HG03342 (cell line): ENCODE data around the gene MGMT.

Experiments used
- ATAC-seq: cut with Tn5 transposase; IDR thresholded peaks from one replicate; pipeline ENCODE4 v1.9.1; 2021; ENCODE audit warnings: mild to moderate bottlenecking, moderate library complexity; ENCODE audit not compliant: unreplicated experiment

MGMT gene

DNA sequence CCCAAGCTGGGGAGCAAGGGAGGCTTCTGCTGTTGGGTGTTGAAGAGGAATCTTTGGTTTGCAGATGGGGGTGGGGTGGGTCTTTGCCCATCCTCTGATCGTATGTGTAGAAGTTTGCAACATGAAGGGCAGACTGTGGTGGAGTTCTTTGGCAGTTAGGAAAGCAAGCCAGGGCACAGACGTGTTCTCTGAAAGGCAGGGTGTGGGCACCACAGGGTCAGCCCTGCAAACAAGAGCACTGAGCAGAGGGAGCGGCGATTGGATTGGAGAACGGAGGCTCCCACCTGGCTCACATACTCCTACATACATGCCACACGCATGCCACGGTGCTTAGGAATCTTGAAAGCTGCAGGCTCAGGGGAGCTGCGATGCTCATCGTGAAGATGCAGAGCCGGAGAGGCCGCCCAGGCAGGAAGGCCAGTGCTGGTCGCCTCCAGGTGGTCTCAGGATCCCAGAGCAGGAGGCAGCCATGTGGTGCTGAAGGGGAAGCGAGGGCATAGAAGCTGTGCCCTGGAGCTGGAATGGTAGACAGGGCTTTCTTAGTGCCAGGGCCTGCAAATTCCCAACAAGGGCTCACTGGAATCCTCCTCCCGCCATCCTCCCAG, 149.0 kb downstream of the MGMT start:
- ATAC-seq, result no peak

DNA sequence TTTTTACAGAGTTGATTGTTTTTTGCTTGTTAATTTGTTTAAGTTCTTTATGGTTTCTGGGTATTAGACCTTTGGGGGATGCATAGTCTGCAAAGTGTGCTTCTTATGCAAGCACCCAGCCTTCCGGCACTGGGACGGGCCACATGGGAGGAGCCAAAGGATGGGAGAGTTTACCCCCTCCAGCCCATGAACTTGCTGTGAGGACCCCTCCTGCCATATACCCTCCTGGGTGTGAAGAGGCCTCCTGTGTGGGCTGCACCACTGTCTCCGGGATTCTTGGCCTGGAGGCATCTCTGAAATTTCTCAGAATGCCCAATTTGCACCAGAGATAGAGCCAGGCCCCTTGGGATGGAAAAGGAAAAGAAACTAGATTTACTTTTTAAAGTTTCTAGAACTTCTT, 150.7 kb downstream of the MGMT start:
- ATAC-seq, result no peak

DNA sequence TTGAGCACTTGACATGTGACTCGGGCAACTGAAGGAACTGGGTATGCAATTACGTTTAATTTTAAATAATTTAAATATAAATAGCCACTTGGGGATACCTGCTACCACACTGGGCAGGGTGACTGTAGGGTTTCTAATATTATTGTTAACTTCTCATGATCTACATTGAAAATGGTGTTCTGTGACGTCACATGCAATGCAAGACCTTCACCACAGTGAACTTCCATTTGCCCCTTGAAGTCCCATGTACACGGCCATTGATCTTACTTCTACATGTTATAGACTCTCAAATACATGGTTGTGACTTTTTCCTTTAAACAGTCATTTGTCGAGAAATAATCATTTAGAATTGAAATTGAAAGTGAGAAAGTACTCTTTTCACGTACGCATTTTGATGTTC, 154.0 kb downstream of the MGMT start:
- ATAC-seq, result no peak

DNA sequence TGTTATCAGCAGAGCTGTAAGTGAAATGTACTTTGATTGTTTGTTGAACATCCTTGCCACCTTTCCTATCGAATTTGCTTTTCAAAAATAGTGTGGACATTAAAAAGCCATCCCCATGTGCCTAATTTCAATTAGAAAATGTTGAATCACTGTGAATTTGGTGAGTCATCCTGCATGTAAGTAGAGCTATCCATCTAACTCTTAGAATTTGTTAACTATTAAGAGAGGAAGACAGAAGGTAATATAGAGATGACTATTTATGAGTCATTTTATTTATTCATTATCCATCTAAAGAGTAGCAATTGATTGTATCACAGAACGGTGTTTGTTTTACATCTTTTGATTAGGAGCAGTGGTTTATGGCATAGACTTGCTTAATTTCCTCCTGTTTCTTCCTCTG, 154.7 kb downstream of the MGMT start:
- ATAC-seq, result no peak

DNA sequence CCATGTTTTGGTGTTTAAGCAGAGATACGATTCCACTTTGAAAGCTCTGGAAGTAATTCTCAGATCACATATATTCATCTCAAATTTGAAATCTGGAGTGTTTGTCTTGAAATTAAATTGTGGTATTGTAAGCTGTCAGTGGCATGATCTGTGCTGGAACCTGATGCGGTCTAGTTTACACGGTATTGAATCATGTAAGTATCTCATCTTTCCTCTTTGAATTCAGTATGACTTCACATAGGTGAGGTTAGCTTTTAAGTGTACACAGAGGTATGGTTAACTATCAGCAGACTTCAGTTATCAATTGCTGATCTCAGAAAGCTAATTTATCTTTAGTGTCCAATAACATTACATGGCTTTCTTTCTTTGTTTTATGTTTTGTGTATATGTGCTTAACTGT, 155.2 kb downstream of the MGMT start:
- no peak for ATAC-seq

DNA sequence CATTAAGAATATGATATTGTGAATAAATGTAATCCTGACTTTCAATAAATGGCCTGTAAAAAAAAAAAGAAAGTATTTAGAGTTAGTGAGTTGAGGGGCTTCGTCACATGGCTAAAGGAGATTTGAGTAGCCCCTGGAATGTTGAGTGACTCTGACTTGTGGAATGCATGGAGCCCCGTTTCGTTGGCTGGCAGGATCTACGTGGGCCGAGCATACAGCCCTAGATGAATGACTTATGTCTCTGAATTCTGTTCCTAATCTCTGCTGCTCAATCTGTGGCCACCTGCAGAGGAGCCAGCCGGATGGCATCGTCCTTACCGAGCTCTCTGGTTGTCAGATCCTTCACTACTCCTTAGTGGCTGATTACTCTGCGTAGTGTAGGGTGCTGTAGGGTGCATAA, 155.7 kb downstream of the MGMT start:
- no peak for ATAC-seq

DNA sequence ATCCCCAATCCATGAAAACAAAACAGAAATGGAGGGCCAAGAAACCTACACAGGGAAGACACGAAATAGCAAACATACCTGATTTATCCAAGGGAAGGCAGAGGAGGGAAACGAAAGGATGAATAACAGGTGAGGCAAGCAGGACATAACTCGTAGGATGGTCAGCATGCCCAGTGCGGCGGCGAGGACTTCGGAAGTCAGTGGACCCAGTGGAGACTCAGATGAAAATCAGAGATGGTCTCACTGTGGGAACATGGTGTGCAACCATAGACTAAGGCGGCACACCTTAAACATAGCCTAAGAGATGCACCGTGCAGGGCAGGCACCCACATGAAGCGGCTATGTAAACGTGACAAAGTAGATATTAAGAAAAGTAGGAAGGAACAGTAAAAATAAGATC, 157.5 kb downstream of the MGMT start:
- ATAC-seq, result no peak

DNA sequence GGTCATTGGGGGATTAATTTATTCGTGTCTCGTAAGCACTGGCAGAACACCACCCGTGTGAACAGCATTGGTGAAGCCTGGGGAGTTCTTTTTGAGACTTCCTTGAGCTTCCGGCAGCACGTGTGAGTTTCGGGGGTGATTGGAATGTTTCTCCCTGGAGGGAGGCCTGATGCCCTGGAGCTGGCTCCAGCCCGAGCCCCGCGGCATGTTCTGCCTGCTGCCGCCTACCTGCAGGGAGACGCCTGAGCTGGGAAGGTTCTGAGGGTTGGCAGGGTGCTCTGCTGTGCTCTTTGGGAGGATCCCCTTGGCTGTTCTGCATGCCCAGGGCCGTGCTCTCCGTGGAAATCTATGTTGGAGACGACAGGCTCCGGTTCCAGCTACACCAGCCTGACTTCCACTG, 159.3 kb downstream of the MGMT start:
- ATAC-seq, result no peak

DNA sequence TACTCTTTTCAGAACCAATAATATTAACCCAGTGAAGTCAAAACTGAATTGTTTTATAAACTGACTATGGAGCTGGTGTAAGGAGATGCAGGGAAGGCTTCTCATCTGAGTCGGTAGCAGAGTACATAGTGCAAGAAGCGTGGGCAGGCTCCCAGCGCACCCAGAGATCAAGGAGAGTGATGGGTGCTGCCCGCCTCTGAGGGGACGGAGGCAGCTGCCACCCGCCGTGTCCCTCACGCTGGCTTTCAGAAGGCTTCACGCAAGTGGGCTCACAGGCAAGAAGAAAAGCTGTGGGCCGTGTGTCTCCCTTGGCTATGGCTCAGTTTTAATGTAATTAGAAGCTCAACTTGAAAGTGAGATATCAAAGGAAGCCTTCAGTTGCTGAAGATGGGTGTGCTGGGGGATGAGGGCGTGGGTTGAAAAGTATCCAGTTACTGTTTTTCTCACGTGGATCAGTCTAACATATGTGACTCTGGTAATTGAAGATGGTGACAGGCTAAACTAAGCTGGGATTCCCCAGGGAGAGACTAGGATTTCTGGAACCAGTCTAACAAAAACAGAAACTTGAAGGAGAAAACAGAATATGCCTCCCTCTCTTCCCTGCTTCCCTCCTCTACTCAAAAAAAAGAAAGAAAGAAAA, 159.9 kb downstream of the MGMT start:
- ATAC-seq, result no peak

DNA sequence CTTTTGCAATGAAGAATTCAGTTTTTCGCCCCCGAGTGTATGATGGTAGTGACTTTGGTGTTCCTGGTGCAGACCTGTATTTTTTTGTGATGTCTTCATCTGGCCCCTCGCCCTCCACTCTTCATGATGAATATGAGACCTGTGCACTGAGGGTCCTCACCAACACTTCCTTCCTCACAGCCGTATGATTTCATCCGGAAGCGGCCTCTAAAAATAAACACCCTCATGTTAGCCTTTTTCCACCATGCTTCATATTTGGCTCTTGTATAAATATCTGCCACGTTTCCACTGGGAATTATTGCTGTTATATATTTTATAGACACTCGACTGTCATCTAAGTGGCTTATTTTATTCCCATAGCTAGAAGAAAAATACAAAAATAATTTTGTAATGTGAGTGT, 160.4 kb downstream of the MGMT start:
- no peak for ATAC-seq

DNA sequence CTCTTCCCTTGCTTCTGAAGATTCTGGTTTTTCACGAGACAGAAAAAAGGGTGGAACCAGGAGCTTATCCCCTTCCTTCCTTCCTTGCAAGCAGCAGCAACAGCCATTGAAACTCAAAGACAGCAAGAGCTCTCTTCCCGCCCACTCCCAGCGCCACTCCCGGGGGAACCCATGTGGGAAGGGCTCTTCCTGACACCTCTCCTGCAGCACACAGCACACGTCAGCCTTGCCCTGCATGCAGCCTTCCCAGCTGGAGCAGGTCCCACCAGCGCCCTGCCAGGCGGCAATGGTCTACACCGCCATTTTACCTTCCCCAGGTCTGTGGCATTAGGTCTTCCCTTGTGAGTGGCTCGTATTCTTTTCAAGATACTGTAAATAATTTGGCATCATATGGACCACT, 161.8 kb downstream of the MGMT start:
- ATAC-seq, result no peak

DNA sequence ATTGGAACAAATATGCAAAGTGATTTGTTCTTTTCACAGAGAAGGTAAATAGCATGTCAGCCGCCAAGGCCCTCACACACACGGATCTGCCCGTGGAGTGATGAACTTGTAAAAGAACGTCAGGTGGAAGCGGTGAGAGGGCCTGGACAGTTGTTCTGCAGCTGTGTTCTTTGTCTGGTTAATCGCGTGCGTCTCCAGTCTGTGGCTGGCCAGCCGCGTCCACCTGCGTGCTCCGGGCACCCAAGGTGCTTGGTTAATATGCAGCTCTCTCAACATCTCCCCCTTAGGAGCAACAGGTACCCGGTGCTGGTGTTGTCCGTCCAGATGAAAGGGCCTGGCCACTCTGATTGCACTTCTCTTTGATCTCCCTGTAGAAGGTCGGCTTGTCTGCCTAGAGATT, 162.9 kb downstream of the MGMT start:
- no peak for ATAC-seq

DNA sequence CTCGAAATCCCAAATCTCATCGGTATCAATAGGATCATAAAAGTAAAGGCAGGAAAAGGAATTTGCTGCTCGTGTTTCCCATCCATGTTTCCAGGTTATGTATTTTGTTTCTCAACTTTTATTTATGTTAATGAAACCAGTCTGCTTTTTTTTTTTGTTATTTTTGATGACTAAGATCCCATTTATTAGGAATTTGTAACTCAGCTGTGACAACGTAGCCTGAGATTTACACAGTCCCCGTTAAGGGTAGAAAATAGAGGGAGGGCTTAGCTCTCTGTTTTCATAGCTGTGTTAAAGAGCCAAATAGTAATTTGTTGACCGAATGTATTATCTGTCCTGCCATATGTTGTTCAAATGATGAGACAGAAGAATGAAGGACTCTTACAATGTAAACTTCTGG, 164.0 kb downstream of the MGMT start:
- ATAC-seq, result no peak

DNA sequence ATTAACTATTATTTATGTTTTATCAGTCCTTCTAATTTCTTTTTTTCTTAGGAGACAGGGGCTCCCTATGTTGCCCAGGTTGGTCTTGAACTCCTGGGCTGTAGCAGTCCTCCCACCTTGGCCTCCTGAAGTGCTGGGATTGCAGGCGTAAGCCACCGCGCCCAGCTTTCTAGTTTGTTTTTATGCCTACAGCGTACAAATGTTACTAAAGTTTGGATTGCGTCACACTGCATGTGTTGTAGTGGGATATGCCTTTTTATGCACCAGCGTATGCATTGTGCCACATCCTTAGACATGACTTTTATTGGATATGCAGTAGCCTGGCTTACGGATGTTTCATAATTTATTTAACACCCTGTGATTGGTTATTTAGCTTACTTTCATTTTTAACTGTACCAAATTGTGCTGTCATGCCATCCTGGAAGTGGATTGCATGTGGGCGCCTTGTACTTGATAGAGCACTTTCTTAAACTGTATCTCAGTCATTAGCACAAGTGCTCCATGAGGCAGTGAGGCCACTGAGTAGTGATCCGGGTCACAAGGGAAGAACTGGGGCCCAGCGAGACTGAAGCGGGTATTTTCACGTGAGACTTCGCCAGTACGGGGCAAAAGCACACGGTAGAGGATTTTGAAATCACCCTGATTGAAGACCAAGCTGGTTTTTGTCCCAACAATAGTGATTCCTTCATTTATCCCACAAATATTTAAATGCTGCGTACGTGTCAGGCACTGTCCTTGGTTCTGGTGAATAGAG, 165.0 kb downstream of the MGMT start:
- no peak for ATAC-seq

DNA sequence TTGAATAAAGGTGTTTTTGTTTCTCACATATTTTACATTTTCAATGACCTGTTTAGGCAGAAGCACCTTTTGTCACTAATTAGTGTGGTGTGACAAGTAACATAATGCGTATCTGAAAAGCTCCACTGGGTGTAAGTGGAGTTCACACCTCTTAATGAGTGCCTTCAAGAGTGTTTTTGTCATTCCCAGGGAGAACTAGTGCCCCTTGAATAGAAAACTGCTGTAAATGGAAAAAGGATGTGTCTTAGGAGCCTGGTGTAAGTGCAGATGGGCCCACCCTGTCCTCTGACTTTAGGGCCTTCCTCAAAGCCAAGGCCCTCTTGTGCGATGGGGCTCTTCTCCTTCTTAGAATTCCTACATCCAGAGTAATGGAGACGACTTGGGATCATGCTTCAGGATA, 170.0 kb downstream of the MGMT start:
- no peak for ATAC-seq

DNA sequence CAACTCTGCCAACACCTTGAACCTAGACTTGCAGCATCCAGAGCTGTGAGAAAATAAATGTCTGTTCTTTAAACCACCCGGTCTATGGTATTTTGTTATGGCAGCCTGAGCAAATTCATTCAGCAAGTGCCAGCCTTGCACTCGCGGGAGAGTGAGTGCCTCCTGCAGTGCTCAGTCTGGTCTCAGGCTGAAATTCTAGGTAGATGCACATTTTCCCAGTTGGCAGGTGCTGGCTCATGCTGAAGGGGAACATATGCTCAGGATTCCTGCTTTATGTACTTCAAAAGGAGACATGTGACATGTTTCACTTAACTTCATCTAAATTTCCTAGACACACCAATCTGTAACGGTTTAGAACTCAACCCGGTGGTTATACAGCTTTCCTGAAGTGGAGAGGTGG, 170.8 kb downstream of the MGMT start:
- ATAC-seq, result no peak

DNA sequence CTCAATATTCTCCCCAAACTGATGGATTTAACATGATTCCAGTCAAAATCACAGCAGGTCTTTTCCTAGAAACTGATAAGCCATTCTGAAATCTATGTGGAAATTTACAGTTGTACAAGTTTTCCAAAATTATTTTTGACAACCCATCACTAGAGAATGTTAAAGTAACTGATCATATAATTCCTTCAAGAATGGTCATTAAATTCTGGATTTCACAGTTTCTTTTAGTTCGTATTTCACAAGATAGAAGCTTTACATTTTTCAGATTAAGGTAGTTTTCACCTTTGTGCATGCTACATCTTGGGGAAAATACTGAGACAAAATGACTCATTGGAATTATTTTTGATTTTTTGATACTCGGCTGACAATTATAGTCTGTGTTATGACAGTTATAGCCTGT, 174.3 kb downstream of the MGMT start:
- no peak for ATAC-seq

DNA sequence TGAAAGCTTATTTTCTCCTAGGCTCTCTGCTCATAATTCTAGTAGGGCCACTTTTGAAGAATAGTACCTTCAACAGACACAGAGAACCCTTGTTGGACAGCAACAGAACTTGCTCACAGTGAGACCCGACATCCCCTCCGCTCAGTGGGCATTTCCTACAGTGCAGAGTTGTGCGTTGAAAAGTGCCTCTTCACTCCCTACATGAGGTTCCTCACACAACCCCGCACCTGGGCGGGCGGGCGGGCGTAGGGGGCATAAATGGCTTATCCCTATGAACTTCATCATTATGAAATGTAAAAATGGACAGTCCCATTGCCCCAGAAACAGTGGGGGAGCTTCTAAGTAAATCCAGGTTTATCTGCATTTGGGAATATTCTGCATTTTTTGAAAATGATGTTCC, 174.9 kb downstream of the MGMT start:
- no peak for ATAC-seq

DNA sequence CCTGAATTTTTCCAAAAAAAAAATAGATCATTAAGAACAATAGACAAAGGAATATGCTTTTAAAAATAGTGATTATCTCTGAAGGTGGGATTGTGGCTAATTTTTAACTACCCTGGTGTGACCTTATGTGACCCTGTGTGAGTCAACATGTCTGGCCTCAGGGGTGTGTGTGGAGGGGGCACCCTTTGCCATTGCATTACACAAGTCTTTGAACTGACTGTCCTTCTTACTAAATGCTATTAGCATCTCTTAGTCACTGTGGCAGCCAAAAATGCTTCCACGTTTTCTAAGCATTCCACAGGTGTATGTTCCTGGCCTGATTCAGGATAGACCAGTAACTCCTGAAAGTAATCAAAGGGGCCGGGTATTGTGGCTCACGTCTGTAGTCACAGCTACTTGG, 175.4 kb downstream of the MGMT start:
- ATAC-seq, result no peak

DNA sequence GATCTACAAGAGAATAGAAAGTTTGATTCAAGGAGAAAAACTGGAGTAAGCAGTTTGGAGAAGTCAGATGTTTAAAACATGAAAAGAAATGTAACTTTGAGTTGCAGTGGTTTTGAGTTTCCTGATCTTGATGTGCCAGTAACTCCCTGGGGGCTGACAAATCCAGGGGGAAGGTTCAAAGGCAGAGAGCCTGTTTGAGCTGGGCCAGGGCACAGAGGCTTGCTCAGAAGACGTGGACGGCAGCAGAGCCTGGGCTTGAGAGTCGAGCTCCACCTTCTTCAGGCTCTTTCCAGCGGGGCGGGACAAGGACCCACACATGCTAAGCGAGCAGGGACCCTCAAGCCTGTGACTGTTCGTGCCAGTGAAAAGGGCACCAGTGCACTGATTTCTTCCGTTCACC, 176.2 kb downstream of the MGMT start:
- ATAC-seq, result no peak

DNA sequence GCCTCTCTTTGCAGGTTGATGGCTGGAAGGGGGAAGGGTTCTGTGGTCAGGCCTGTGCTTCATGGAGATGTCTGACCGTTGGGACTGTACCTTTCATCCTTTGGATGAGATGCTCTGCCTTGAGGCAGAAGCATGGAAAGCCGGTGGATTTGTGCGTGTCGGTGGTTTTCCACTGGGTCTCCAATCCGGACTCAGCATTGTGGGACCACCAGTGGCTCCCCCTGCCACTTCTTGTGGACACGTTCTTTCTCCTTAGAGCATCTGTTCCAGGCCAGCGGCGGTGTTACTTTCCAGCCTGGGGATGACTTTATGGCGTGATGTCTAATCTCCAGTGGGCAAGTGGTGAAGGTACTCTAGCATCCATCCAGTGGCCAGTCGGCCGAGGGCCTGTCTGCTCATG, 178.4 kb downstream of the MGMT start:
- ATAC-seq, result no peak

DNA sequence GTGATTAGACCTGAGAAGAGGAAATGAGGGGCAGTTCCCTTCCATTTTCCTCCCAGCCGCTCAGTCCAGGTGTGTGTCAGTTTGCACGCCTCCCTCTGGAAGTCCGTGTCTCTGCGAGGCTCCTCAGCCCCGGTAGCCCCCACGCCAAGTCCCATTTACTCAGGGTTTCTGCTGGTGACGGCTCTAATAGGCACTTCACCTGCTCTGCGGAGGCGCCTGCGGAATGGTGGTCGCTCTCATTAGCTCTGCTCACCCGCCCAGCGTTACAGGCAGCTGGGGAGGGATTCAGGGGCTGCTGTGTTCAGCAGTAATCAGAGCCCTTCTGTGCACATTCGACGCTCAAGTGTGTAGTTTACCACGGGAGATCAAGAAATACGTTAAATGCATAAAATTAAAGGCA, 179.9 kb downstream of the MGMT start:
- no peak for ATAC-seq

DNA sequence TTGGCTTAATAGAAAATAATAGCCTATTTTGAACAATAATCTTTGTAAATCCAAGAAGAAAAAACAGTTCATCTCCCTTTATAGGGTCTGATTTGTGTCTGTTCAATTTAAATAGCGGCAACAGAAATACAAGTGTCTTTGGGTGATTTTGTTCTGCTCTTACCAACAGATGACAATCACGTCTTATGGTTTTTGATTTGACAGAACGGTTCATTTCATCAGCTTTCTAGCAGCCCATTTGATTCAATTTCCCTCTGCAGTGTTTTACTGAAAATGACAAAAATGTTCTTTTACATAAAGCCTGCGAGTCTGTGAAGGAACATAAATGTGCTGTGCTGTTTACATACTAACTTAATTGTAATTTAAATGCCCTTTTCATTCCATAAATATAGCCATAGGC, 180.5 kb downstream of the MGMT start:
- ATAC-seq, result no peak
